ENCODE results near the gene PDCD11. TPM values are rescaled to one million over a fixed set of nuclear protein-coding genes. Genes with fewer than 3 reads are reported as not detected.

PDCD11 gene
- total RNA-seq, 1 experiment from 2014 or later, result 78.8 TPM

GRCh38 chr10:103350517-103351260 is 45.7 kb upstream of the PDCD11 start, which contains the start of gene PCGF6 (continued):
- no peak for TF ChIP-seq ZNF396 (CRISPR knock-in tag; IDR thresholded peaks at IDR 0.05; ENCODE audit: borderline replicate concordance)
- TF ChIP-seq KAT7 (CRISPR knock-in tag; IDR thresholded peaks at IDR 0.05; ENCODE audit: borderline replicate concordance), result no peak
- peak; percentile 45; the same call in 1 of the 2 replicates for TF ChIP-seq FOXP1 (CRISPR knock-in tag; IDR thresholded peaks at IDR 0.05; ENCODE audit: borderline replicate concordance)
- peak; percentile 55; the same call in 1 of the 2 replicates for TF ChIP-seq ARID4B (CRISPR knock-in tag; IDR thresholded peaks at IDR 0.05; ENCODE audit: borderline replicate concordance)
- TF ChIP-seq HMGA2 (CRISPR knock-in tag; IDR thresholded peaks at IDR 0.05), result no peak
- no peak for TF ChIP-seq OVOL2 (CRISPR knock-in tag; IDR thresholded peaks at IDR 0.05; ENCODE audit: borderline replicate concordance)
- TF ChIP-seq ZNF281 (CRISPR knock-in tag; IDR thresholded peaks at IDR 0.05), result no peak
- TF ChIP-seq GRHL2 (CRISPR knock-in tag; IDR thresholded peaks at IDR 0.05; ENCODE audit: insufficient replicate concordance, severe bottlenecking), result no peak
- no peak for TF ChIP-seq PREB (CRISPR knock-in tag; IDR thresholded peaks at IDR 0.05; ENCODE audit: borderline replicate concordance)
- no peak for TF ChIP-seq JAZF1 (CRISPR knock-in tag; IDR thresholded peaks at IDR 0.05)
- no peak for TF ChIP-seq NFATC4 (CRISPR knock-in tag; IDR thresholded peaks at IDR 0.05)
- TF ChIP-seq SMAD4 (CRISPR knock-in tag; IDR thresholded peaks at IDR 0.05), result no peak
- TF ChIP-seq ZBTB43 (CRISPR knock-in tag; IDR thresholded peaks at IDR 0.05), result no peak
- 0 out of 2 replicates have a peak, but pooled peaks have one; percentile 28 for TF ChIP-seq FOXK1 (CRISPR knock-in tag; IDR thresholded peaks at IDR 0.05)
- no peak for TF ChIP-seq E2F4 (CRISPR knock-in tag; IDR thresholded peaks at IDR 0.05; ENCODE audit: borderline replicate concordance, low read depth)
- no peak for TF ChIP-seq GTF2I (CRISPR knock-in tag; conservative IDR thresholded peaks at IDR 0.05)
- TF ChIP-seq ZNF671 (CRISPR knock-in tag; IDR thresholded peaks at IDR 0.05), result no peak
- TF ChIP-seq GABPB1 (CRISPR knock-in tag; IDR thresholded peaks at IDR 0.05), result no peak; the same call in 1 of the 2 replicates
- TF ChIP-seq ETV6 (CRISPR knock-in tag; IDR thresholded peaks at IDR 0.05), result peak; percentile 66; the same call in 1 of the 2 replicates
- 0 out of 2 replicates have a peak, but pooled peaks have one; percentile 20 for TF ChIP-seq TEAD1 (CRISPR knock-in tag; IDR thresholded peaks at IDR 0.05)
- TF ChIP-seq ESRRA (CRISPR knock-in tag; IDR thresholded peaks at IDR 0.05; ENCODE audit: borderline replicate concordance), result no peak
- no peak for TF ChIP-seq ZSCAN18 (CRISPR knock-in tag; IDR thresholded peaks at IDR 0.05)
- TF ChIP-seq ELF4 (CRISPR knock-in tag; IDR thresholded peaks at IDR 0.05; ENCODE audit: low read depth), result no peak
- no peak for TF ChIP-seq MYBL2 (CRISPR knock-in tag; IDR thresholded peaks at IDR 0.05)
